Panc1 (cell line): ENCODE results near the gene WWOX. TPM values are rescaled to one million over a fixed set of nuclear protein-coding genes. Genes with fewer than 3 reads are reported as not detected.

ENCODE experiments used
- ATAC-seq: fragments of 200-7000 bp; cut with Tn5 transposase; 2 replicates; pipeline ENCODE4 v1.9.1; 2020; ENCODE audit warnings: mild to moderate bottlenecking, moderate library complexity
- BruUV-seq: library from RNA; stranded (reverse); fragments of 400-500 nt; replicated peaks from 2 replicates; lab custom pipeline; 2021; lab: Mats Ljungman, UMichigan
- CTCF ChIA-PET: fragments of 300-600 bp; sonication (Branson Sonifier 250); formaldehyde crosslinking; loops from one replicate; lab custom pipeline; 2022; ENCODE audit warnings: antibody characterized with exemption; lab: Charles Lee
- POLR2A ChIA-PET: fragments of 300-600 bp; sonication (Branson Sonifier 250); formaldehyde crosslinking; loops from one replicate; lab custom pipeline; 2022; ENCODE audit warnings: antibody characterized with exemption; lab: Charles Lee
- DNase-seq: peaks from one replicate; pipeline ENCODE4 v3.0.0-alpha.2; 2010; ENCODE audit warnings: low read depth, low spot score
- H3K27ac ChIP-seq: 2 replicates; pipeline ENCODE4 v1.5.1; 2011; ENCODE audit warnings: mild to moderate bottlenecking, low read length, inconsistent platforms
- H3K27me3 ChIP-seq: fragments of 200-500 bp; sonication (Bioruptor generic); 2 replicates; pipeline ENCODE4 v1.6.0; 2014; ENCODE audit warnings: low read length, inconsistent platforms; ENCODE audit not compliant: control insufficient read depth, insufficient read depth
- H3K36me3 ChIP-seq: fragments of 200-500 bp; sonication (Bioruptor generic); 2 replicates; pipeline ENCODE4 v1.5.1; 2014; ENCODE audit warnings: inconsistent platforms, mild to moderate bottlenecking, low read length, moderate library complexity; ENCODE audit not compliant: control insufficient read depth, insufficient read depth
- H3K4me1 ChIP-seq: 2 replicates; pipeline ENCODE4 v1.5.1; 2011; ENCODE audit warnings: inconsistent platforms, mild to moderate bottlenecking, low read length, moderate library complexity; ENCODE audit not compliant: control insufficient read depth, insufficient read depth
- H3K4me3 ChIP-seq, 2 experiments: 2 replicates each; pipeline ENCODE4 v1.5.1; 2011 to 2012; ENCODE audit warnings: low read depth in 2 of 2, low read length in 2 of 2, mild to moderate bottlenecking in 2 of 2, inconsistent platforms in 1 of 2, moderate library complexity in 1 of 2
- H3K9me3 ChIP-seq: fragments of 200-500 bp; sonication (Bioruptor generic); 2 replicates; pipeline ENCODE4 v1.5.1; 2014; ENCODE audit warnings: low read depth, mild to moderate bottlenecking, inconsistent platforms, low read length, moderate library complexity; ENCODE audit not compliant: control insufficient read depth, insufficient read depth
- CTCF ChIP-seq: fragments of 450-650 bp; IDR thresholded peaks from 2 replicates; pipeline ENCODE4 v1.5.1; 2017; ENCODE audit warnings: mild to moderate bottlenecking
- POLR2AphosphoS5 ChIP-seq: IDR thresholded peaks from 2 replicates; pipeline ENCODE4 v1.6.1; 2012; ENCODE audit warnings: mild to moderate bottlenecking, low read depth, low read length, moderate library complexity
- SIN3A ChIP-seq: IDR thresholded peaks from 2 replicates; pipeline ENCODE4 v1.6.1; 2012; ENCODE audit warnings: low read depth, mild to moderate bottlenecking, low read length, moderate library complexity, borderline replicate concordance; ENCODE audit not compliant: insufficient read depth
- TCF7L2 ChIP-seq: IDR thresholded peaks from 2 replicates; pipeline ENCODE4 v1.6.1; 2011; ENCODE audit warnings: mild to moderate bottlenecking, low read depth, low read length, inconsistent platforms
- in situ Hi-C: cut with HindIII; loops from 2 replicates; pipeline ENCODE4 v1.10.0; 2016; ENCODE audit warnings: low sequenced_read_pairs, low pct_unique_long_range_greater_than_20kb
- intact Hi-C: fragments of 100-400 bp; cut with micrococcal nuclease; formaldehyde crosslinking; loops from one replicate; pipeline ENCODE4 v1.10.0; 2022; ENCODE audit not compliant: unreplicated experiment
- total RNA-seq: library from RNA; stranded (reverse); gene quantifications from one replicate; pipeline ENCODE4 v1.2.1, GENCODE V29; 2021; ENCODE audit not compliant: unreplicated experiment
- TF ChIP-seq, protein P1 (sequence below), 2 experiments: IDR thresholded peaks; 2 replicates each; pipeline ENCODE4 v1.6.1; 2011 to 2012; ENCODE audit warnings: low read depth in 2 of 2, control low read depth in 1 of 2, low read length in 1 of 2, mild to moderate bottlenecking in 1 of 2, moderate library complexity in 1 of 2; ENCODE audit not compliant: insufficient read depth in 1 of 2

WWOX gene
- total RNA-seq, 1 experiment from 2014 or later = 12.5 TPM

- TF ChIP-seq SIN3A (no peak), CTCF (no peak), TCF7L2 (no peak)
- TF ChIP-seq, protein P1, sequence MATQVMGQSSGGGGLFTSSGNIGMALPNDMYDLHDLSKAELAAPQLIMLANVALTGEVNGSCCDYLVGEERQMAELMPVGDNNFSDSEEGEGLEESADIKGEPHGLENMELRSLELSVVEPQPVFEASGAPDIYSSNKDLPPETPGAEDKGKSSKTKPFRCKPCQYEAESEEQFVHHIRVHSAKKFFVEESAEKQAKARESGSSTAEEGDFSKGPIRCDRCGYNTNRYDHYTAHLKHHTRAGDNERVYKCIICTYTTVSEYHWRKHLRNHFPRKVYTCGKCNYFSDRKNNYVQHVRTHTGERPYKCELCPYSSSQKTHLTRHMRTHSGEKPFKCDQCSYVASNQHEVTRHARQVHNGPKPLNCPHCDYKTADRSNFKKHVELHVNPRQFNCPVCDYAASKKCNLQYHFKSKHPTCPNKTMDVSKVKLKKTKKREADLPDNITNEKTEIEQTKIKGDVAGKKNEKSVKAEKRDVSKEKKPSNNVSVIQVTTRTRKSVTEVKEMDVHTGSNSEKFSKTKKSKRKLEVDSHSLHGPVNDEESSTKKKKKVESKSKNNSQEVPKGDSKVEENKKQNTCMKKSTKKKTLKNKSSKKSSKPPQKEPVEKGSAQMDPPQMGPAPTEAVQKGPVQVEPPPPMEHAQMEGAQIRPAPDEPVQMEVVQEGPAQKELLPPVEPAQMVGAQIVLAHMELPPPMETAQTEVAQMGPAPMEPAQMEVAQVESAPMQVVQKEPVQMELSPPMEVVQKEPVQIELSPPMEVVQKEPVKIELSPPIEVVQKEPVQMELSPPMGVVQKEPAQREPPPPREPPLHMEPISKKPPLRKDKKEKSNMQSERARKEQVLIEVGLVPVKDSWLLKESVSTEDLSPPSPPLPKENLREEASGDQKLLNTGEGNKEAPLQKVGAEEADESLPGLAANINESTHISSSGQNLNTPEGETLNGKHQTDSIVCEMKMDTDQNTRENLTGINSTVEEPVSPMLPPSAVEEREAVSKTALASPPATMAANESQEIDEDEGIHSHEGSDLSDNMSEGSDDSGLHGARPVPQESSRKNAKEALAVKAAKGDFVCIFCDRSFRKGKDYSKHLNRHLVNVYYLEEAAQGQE (IDR thresholded peaks at IDR 0.05; ENCODE audit: insufficient read depth in 1 of 2, low read depth in 2 of 2, low read length in 1 of 2) = no peak
- ATAC-seq (no peak), DNase-seq (no peak)
- ChIA-PET CTCF (no interaction called here), POLR2A (no interaction called here)
- Histone ChIP-seq H3K9me3 (no peaks in the 10 kb centered on the region), H3K27me3 (no peaks in the 10 kb centered on the region), H3K27ac (no peak overlapping the region), H3K4me1 (no peaks in the 10 kb centered on the region), H3K4me3 (no peak overlapping the region), H3K36me3 (no peaks in the 10 kb centered on the region)
- BruUV-seq = no TSS peak
- intact Hi-C loops = no loop called here
- in situ Hi-C loops = no loop called here
Observed at GRCh38 chr16:78246559-78246958, 147.1 kb downstream of the WWOX start.

DNA sequence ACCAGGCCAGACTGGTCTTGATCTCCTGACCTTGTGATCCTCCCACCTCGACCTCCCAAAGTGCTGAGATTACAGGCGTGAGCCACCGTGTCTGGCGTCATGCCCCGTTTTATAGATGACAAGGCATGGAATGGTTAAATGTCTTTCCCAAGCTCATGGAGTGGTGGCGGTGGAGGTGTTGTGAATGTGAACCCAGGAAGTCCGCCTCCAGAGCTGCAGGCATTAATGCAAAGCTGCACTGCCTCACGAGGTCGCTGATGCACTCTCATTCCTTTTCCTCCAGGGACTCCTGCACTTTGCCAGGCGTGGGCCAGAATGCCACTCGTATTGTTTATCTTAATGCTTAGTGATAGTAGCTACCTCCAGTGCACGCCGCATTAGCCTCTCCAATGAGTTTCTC is 149.6 kb downstream of the WWOX start:
- no peaks in the 10 kb centered on the region for H3K27me3 ChIP-seq
- intact Hi-C loops = no loop called here
- no peaks in the 10 kb centered on the region; the same call in 1 of the 2 replicates for H3K4me1 ChIP-seq
- ChIA-PET CTCF (no interaction called here), POLR2A (no interaction called here)
- no peak for ATAC-seq
- no TSS peak for BruUV-seq
- H3K9me3 ChIP-seq = no peaks in the 10 kb centered on the region
- in situ Hi-C loops = no loop called here
- no peak for DNase-seq
- no peak overlapping the region for H3K27ac ChIP-seq
- no peak overlapping the region for H3K4me3 ChIP-seq
- TF ChIP-seq CTCF (peak; percentile 29; the same call in 1 of the 2 replicates), SIN3A (no peak)
- no peaks in the 10 kb centered on the region for H3K36me3 ChIP-seq

DNA sequence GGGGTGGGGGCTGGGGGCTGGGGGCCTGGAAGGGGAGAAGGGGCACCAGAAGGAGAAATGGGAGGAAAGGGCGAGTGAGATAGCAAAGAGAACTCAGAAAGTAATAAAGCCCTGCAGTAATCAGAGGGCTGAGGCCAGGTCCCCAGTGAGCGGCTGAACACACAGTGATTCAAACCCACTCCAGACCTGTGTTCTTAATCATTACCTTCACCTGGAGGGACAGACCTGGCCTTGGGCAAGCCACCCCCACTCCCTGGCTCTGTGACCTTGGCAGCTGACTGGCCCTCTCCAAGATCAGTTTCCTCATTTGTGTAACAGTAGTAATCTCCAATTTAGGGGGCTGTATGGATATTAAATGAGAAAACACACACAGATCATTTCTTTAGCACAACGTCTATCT is 150.4 kb downstream of the WWOX start:
- Histone ChIP-seq H3K27me3 (no peaks in the 10 kb centered on the region), H3K27ac (no peak overlapping the region), H3K36me3 (no peaks in the 10 kb centered on the region), H3K9me3 (no peaks in the 10 kb centered on the region), H3K4me3 (no peak overlapping the region), H3K4me1 (no peaks in the 10 kb centered on the region; the same call in 1 of the 2 replicates)
- intact Hi-C loops (no loop called here), in situ Hi-C loops (no loop called here)
- ChIA-PET POLR2A (no interaction called here), CTCF (no interaction called here)
- BruUV-seq = no TSS peak
- DNase-seq (no peak), ATAC-seq (no peak)
- TF ChIP-seq CTCF = no peak
- no peak for TF ChIP-seq SIN3A
- TF ChIP-seq, protein P1 (IDR thresholded peaks at IDR 0.05; ENCODE audit: insufficient read depth in 1 of 2, low read depth in 2 of 2, low read length in 1 of 2) = no peak
- TF ChIP-seq POLR2AphosphoS5 = no peak
- TF ChIP-seq TCF7L2 = no peak
